GM23338 (cell line): ENCODE results near the gene ZDHHC1.

Experiments used
- EZH2 ChIP-seq: fragments of 200-600 bp; sonication (generic); IDR thresholded peaks from one replicate; pipeline ENCODE4 v1.8.0; 2017; ENCODE audit warnings: antibody characterized with exemption, mild to moderate bottlenecking, low read depth; ENCODE audit not compliant: unreplicated experiment
- EZH2phosphoT487 ChIP-seq: fragments of 200-600 bp; sonication (generic); IDR thresholded peaks from one replicate; pipeline ENCODE4 v1.8.1; 2018; ENCODE audit warnings: antibody characterized with exemption; ENCODE audit not compliant: unreplicated experiment
- NANOG ChIP-seq: IDR thresholded peaks from 2 replicates; pipeline ENCODE4 v1.6.1; 2016; ENCODE audit warnings: antibody characterized with exemption, borderline replicate concordance
- POLR2AphosphoS5 ChIP-seq: IDR thresholded peaks from 2 replicates; pipeline ENCODE4 v1.6.1; 2016; ENCODE audit warnings: antibody characterized with exemption, low read depth
- STAT1 ChIP-seq: IDR thresholded peaks from one replicate; pipeline ENCODE4 v1.6.1; 2016; ENCODE audit warnings: antibody characterized with exemption; ENCODE audit not compliant: unreplicated experiment
- ZNF114 ChIP-seq: fragments of 250-450 bp; sonication (Bioruptor Pico); IDR thresholded peaks from 2 replicates; pipeline ENCODE4 v1.5.0; 2020; ENCODE audit warnings: mild to moderate bottlenecking, moderate library complexity
- TF ChIP-seq, protein P1 (sequence below), 2 experiments: fragments of 200-600 bp in 1 of 2; sonication (generic) in 1 of 2; conservative IDR thresholded peaks; 2 replicates each; pipeline versions ENCODE4 v1.5.1 to v1.6.1; 2016 to 2017; ENCODE audit warnings: antibody characterized with exemption in 2 of 2, low read depth in 2 of 2, mild to moderate bottlenecking in 2 of 2, moderate library complexity in 1 of 2
- TF ChIP-seq, protein P2 (sequence below): IDR thresholded peaks from 2 replicates; pipeline ENCODE4 v1.6.1; 2016; ENCODE audit warnings: antibody characterized with exemption
- TF ChIP-seq, protein P3 (sequence below): IDR thresholded peaks from one replicate; pipeline ENCODE4 v1.6.1; 2018; ENCODE audit warnings: antibody characterized with exemption; ENCODE audit not compliant: unreplicated experiment

DNA sequence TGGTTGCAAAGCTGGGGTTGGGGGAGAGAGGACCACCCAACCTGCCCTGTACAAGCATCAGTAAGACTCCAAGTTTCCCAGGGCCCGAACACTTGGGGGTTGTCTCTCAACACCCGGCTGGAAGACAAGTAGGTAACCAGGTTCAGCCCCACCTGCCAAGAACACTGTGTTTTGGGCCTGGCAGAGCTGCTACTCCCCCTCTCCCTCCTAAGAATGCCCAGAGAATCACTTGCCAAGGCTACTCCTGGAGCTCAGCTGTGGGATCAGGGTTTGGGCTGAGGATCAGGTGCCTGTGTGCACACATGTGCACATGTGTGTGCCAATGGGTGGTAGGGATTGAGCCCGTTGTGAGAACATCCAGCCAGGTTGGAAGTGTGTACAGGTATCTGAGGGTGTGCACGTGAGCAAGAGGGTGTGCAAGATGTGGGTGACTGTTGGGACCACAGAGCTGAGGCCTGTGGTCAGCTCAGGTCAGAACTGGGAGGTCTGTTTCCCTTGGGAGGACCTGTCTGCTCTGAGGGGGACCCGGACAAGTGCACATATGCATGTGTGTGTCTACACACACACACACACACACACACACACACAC is 16.9 kb upstream of the ZDHHC1 start:
- TF ChIP-seq, protein P1, sequence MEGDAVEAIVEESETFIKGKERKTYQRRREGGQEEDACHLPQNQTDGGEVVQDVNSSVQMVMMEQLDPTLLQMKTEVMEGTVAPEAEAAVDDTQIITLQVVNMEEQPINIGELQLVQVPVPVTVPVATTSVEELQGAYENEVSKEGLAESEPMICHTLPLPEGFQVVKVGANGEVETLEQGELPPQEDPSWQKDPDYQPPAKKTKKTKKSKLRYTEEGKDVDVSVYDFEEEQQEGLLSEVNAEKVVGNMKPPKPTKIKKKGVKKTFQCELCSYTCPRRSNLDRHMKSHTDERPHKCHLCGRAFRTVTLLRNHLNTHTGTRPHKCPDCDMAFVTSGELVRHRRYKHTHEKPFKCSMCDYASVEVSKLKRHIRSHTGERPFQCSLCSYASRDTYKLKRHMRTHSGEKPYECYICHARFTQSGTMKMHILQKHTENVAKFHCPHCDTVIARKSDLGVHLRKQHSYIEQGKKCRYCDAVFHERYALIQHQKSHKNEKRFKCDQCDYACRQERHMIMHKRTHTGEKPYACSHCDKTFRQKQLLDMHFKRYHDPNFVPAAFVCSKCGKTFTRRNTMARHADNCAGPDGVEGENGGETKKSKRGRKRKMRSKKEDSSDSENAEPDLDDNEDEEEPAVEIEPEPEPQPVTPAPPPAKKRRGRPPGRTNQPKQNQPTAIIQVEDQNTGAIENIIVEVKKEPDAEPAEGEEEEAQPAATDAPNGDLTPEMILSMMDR (conservative IDR thresholded peaks at IDR 0.05; ENCODE audit: low read depth in 2 of 2): no peak
- TF ChIP-seq POLR2AphosphoS5 (no peak), EZH2phosphoT487 (no peak), STAT1 (no peak), ZNF114 (CRISPR knock-in tag) (no peak), EZH2 (no peak), NANOG (no peak)
- TF ChIP-seq, protein P2, sequence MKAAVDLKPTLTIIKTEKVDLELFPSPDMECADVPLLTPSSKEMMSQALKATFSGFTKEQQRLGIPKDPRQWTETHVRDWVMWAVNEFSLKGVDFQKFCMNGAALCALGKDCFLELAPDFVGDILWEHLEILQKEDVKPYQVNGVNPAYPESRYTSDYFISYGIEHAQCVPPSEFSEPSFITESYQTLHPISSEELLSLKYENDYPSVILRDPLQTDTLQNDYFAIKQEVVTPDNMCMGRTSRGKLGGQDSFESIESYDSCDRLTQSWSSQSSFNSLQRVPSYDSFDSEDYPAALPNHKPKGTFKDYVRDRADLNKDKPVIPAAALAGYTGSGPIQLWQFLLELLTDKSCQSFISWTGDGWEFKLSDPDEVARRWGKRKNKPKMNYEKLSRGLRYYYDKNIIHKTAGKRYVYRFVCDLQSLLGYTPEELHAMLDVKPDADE: no peak
- TF ChIP-seq, protein P3, sequence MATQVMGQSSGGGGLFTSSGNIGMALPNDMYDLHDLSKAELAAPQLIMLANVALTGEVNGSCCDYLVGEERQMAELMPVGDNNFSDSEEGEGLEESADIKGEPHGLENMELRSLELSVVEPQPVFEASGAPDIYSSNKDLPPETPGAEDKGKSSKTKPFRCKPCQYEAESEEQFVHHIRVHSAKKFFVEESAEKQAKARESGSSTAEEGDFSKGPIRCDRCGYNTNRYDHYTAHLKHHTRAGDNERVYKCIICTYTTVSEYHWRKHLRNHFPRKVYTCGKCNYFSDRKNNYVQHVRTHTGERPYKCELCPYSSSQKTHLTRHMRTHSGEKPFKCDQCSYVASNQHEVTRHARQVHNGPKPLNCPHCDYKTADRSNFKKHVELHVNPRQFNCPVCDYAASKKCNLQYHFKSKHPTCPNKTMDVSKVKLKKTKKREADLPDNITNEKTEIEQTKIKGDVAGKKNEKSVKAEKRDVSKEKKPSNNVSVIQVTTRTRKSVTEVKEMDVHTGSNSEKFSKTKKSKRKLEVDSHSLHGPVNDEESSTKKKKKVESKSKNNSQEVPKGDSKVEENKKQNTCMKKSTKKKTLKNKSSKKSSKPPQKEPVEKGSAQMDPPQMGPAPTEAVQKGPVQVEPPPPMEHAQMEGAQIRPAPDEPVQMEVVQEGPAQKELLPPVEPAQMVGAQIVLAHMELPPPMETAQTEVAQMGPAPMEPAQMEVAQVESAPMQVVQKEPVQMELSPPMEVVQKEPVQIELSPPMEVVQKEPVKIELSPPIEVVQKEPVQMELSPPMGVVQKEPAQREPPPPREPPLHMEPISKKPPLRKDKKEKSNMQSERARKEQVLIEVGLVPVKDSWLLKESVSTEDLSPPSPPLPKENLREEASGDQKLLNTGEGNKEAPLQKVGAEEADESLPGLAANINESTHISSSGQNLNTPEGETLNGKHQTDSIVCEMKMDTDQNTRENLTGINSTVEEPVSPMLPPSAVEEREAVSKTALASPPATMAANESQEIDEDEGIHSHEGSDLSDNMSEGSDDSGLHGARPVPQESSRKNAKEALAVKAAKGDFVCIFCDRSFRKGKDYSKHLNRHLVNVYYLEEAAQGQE: no peak
